Measurements from ENCODE around the gene ALDH1L1. TPM values are rescaled to one million over a fixed set of nuclear protein-coding genes. Genes with fewer than 3 reads are reported as not detected.

Gene ALDH1L1
- total and polyA plus RNA-seq, 2 donors (not counting 1 experiment from before 2014, with no cell fraction given), result not detected

DNA sequence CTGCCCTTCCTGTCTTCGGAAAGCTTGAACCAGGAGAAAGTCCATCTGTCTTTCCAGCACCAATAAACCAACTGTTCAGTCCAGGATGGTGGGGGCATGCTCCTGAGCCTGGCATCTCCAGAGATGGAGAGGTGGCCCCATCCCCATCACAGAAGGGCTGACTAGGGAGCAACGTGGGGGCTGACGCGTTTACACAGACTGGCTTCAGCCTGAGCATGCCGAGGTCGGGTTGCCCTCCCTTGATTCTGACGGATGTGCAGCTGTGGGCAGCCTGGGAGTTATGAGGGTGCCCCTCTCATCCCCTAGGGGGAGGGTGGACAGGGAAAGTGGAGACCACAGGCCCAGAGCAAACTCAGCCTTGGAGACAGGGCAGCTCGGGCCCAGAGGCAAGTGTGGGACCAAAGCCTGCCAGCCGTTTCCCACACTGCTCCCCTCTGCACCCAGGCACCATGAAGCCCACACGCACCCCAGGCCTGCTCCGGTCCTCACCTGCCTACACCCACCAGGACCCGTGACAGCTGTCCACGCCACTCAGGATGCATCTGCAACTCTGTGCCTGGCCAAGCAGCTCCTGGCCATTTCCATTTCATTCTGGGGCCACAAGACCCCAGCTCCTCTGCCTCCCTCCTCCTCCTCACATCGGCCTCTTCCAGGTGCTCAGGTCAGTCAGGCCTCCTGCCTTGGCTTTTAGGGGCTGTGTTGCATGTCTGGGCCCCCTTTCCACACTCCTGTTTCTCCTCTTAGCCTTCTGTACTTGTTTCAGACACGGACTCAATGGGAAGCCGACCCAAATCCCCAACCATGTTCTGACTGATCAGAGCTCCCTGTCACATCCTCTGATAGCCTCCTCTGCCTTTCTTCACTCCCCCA is 48.3 kb downstream of the ALDH1L1 start:
- H3K27me3 ChIP-seq (replicated peaks in 1 of 4; ENCODE audit: control extremely low read depth in 1 of 4, control insufficient read depth in 3 of 4, insufficient read depth in 4 of 4, low read length in 3 of 4), result peaks cover 0 to 4% (median 0%) of the 10 kb centered on the region in 4 experiments
- H3K79me2 ChIP-seq (ENCODE audit: control insufficient read depth, insufficient read depth, low read length), result no peaks in the 10 kb centered on the region
- H3K9ac ChIP-seq (ENCODE audit: low read length), result no peak overlapping the region
- no peak overlapping the region for H3K4me3 Mint-ChIP-seq
- ATAC-seq (ENCODE audit: low read depth) (no peak), DNase-seq (no peak)
- no peaks in the 10 kb centered on the region for H4K20me1 ChIP-seq (ENCODE audit: control insufficient read depth, insufficient read depth, low read length, poor library complexity, severe bottlenecking)
- H3K36me3 ChIP-seq (replicated peaks in 1 of 2; ENCODE audit: control extremely low read depth in 1 of 2, control insufficient read depth in 1 of 2, extremely low read depth in 1 of 2, insufficient read depth in 2 of 2, low read length in 1 of 2), result no peaks in the 10 kb centered on the region
- no peak overlapping the region for H2AFZ ChIP-seq (ENCODE audit: insufficient read depth, low read depth, low read length, poor library complexity, severe bottlenecking)
- H3K4me3 ChIP-seq (ENCODE audit: control extremely low read depth in 1 of 5, extremely low read depth in 1 of 5, insufficient read depth in 1 of 5, low read depth in 2 of 5, low read length in 4 of 5), result no peak overlapping the region
- intact Hi-C loops (cut with micrococcal nuclease), result no loop called here
- no peaks in the 10 kb centered on the region for H3K9me3 ChIP-seq (ENCODE audit: control extremely low read depth in 1 of 3, control insufficient read depth in 2 of 3, insufficient read depth in 1 of 3, low read length in 2 of 3)
- 84% methylated on average over 14 of the region's 16 CpGs for WGBS (ENCODE audit: insufficient coverage)
- H3K4me1 ChIP-seq (ENCODE audit: control insufficient read depth in 2 of 2, insufficient read depth in 2 of 2, low read length in 2 of 2), result no peaks in the 10 kb centered on the region
- no peaks in the 10 kb centered on the region for H3K4me1 Mint-ChIP-seq
- TF ChIP-seq EZH2 (IDR thresholded peaks at IDR 0.05; ENCODE audit: borderline replicate concordance, insufficient read depth, low read depth, low read length, poor library complexity, severe bottlenecking), result no peak
- TF ChIP-seq, protein P1, sequence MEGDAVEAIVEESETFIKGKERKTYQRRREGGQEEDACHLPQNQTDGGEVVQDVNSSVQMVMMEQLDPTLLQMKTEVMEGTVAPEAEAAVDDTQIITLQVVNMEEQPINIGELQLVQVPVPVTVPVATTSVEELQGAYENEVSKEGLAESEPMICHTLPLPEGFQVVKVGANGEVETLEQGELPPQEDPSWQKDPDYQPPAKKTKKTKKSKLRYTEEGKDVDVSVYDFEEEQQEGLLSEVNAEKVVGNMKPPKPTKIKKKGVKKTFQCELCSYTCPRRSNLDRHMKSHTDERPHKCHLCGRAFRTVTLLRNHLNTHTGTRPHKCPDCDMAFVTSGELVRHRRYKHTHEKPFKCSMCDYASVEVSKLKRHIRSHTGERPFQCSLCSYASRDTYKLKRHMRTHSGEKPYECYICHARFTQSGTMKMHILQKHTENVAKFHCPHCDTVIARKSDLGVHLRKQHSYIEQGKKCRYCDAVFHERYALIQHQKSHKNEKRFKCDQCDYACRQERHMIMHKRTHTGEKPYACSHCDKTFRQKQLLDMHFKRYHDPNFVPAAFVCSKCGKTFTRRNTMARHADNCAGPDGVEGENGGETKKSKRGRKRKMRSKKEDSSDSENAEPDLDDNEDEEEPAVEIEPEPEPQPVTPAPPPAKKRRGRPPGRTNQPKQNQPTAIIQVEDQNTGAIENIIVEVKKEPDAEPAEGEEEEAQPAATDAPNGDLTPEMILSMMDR (IDR thresholded peaks at IDR 0.05), result no peak
- no peaks in the 10 kb centered on the region for H3K9me3 Mint-ChIP-seq (ENCODE audit: insufficient read depth)
- ChIA-PET POLR2A (no interaction called here), CTCF (no interaction called here)
- peaks cover 18% of the 10 kb centered on the region for H3K27me3 Mint-ChIP-seq
- H3K4me2 ChIP-seq (replicated peaks; ENCODE audit: low read depth, low read length, poor library complexity, severe bottlenecking), result no peak overlapping the region
- no peak overlapping the region for H3K27ac ChIP-seq (ENCODE audit: low read length in 2 of 2)
- no peak overlapping the region for H3K27ac Mint-ChIP-seq

DNA sequence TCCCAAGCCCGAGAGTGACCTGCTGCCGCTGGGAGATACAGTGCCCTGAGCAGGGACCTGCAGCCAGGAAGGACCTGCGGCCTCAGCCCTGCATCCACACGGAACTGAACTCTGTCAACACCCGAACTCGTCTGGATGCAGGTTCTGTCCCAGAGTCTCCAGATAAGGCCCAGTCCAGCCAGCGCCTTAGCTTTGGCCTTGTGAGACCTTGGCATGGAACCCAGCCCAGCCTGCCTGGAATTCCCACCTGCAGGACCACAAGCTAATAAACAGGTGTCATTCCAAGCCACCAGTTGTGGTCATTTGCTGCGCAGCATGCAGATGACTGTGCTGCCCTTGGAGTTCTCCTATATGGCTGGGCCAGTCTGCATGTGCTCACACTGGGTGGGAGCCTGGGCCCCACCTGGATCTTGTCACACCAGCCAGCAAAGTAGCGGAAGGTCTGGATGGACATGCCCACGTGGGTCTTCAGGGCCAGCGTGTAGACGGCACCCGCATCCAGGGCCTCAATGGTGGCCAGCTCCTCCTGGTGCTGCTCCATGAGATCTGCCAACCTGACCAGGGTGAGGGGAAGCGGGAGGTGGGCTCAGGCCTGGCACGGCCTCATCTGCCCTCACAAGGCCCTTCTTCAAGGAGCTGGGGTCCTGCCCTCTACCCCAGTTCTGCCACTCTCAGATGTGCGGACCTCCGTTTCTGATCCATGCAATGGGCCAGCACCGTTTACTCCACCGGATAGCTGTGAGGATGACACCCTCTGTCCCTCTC is 49.2 kb downstream of the ALDH1L1 start:
- no peak overlapping the region for H2AFZ ChIP-seq (ENCODE audit: insufficient read depth, low read depth, low read length, poor library complexity, severe bottlenecking)
- no peaks in the 10 kb centered on the region for H3K4me1 ChIP-seq (ENCODE audit: control insufficient read depth in 2 of 2, insufficient read depth in 2 of 2, low read length in 2 of 2)
- Mint-ChIP-seq H3K9me3 (ENCODE audit: insufficient read depth) (no peaks in the 10 kb centered on the region), H3K27me3 (peaks cover 14% of the 10 kb centered on the region), H3K27ac (no peak overlapping the region), H3K4me1 (no peaks in the 10 kb centered on the region), H3K4me3 (no peak overlapping the region)
- H3K36me3 ChIP-seq (replicated peaks in 1 of 2; ENCODE audit: control extremely low read depth in 1 of 2, control insufficient read depth in 1 of 2, extremely low read depth in 1 of 2, insufficient read depth in 2 of 2, low read length in 1 of 2), result no peaks in the 10 kb centered on the region
- DNase-seq, result no peak
- no peak overlapping the region for H3K4me2 ChIP-seq (replicated peaks; ENCODE audit: low read depth, low read length, poor library complexity, severe bottlenecking)
- no peaks in the 10 kb centered on the region for H3K9me3 ChIP-seq (ENCODE audit: control extremely low read depth in 1 of 3, control insufficient read depth in 2 of 3, insufficient read depth in 1 of 3, low read length in 2 of 3)
- POLR2A ChIA-PET, result no interaction called here
- H3K9ac ChIP-seq (ENCODE audit: low read length), result no peak overlapping the region
- intact Hi-C loops (cut with micrococcal nuclease), result no loop called here
- no peak for ATAC-seq (ENCODE audit: low read depth)
- no peak for TF ChIP-seq EZH2 (IDR thresholded peaks at IDR 0.05; ENCODE audit: borderline replicate concordance, insufficient read depth, low read depth, low read length, poor library complexity, severe bottlenecking)
- TF ChIP-seq, protein P1 (IDR thresholded peaks at IDR 0.05), result no peak
- H3K79me2 ChIP-seq (ENCODE audit: control insufficient read depth, insufficient read depth, low read length), result no peaks in the 10 kb centered on the region
- WGBS (ENCODE audit: insufficient coverage), result 87% methylated on average over 19 of the region's 19 CpGs
- H3K27me3 ChIP-seq (replicated peaks in 1 of 4; ENCODE audit: control extremely low read depth in 1 of 4, control insufficient read depth in 3 of 4, insufficient read depth in 4 of 4, low read length in 3 of 4), result no peaks in the 10 kb centered on the region
- H3K27ac ChIP-seq (ENCODE audit: low read length in 2 of 2), result no peak overlapping the region
- no peak overlapping the region for H3K4me3 ChIP-seq (ENCODE audit: control extremely low read depth in 1 of 5, extremely low read depth in 1 of 5, insufficient read depth in 1 of 5, low read depth in 2 of 5, low read length in 4 of 5)
- no peaks in the 10 kb centered on the region for H4K20me1 ChIP-seq (ENCODE audit: control insufficient read depth, insufficient read depth, low read length, poor library complexity, severe bottlenecking)
- CTCF ChIA-PET, result no interaction called here
